Body of pancreas (tissue), 4 donors: ENCODE measurements around the gene EPYC.

Experiments used
- CTCF ChIP-seq, 7 experiments: fragments of 450-650 bp in 4 of 7; fragments of 200-600 bp in 3 of 7; sonication (generic) in 3 of 7; IDR thresholded peaks; one replicate each; pipeline ENCODE4 v1.5.1; 2016 to 2019; ENCODE audit warnings: antibody characterized with exemption in 7 of 7
- POLR2A ChIP-seq, 3 donors: fragments of 450-650 bp; IDR thresholded peaks; one replicate each; pipeline ENCODE4 v1.6.1; 2016; ENCODE audit warnings: antibody characterized with exemption in 3 of 3, mild to moderate bottlenecking in 2 of 3

- TF ChIP-seq CTCF (IDR thresholded peaks at IDR 0.05) = no peak
- TF ChIP-seq POLR2A (IDR thresholded peaks at IDR 0.05) = no peak
Observed at GRCh38 chr12:90979019-90979418, 25.8 kb downstream of the EPYC start.
